Measurements from ENCODE around the gene ELF5.
A peak's percentile ranks its signal among the peaks of the same experiment; 100 is the strongest.

Gene ELF5

GRCh38 chr11:34454308-34455032 lies 59.1 kb downstream of the ELF5 start:
- DNase-seq (ENCODE audit: low read depth in 2 of 2) = no peak

- DNase-seq (ENCODE audit: low read depth in 2 of 2) = no peak
Measured at GRCh38 chr11:34451053-34451452, 62.5 kb downstream of the ELF5 start.

DNA sequence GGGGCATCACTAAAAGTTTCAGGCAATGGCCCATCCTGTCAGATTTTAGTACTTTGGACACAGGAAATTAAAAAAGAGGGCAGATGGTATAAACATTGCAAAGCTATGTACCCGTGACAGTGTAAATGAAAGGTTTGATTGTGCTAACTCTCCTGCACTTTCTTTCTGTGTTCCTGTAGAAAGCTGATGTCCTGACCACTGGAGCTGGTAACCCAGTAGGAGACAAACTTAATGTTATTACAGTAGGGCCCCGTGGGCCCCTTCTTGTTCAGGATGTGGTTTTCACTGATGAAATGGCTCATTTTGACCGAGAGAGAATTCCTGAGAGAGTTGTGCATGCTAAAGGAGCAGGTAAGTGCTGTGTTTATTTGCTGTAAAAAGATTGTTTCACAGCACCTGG lies 64.6 kb downstream of the ELF5 start:
- no peak for DNase-seq (ENCODE audit: low read depth in 2 of 2)

DNA sequence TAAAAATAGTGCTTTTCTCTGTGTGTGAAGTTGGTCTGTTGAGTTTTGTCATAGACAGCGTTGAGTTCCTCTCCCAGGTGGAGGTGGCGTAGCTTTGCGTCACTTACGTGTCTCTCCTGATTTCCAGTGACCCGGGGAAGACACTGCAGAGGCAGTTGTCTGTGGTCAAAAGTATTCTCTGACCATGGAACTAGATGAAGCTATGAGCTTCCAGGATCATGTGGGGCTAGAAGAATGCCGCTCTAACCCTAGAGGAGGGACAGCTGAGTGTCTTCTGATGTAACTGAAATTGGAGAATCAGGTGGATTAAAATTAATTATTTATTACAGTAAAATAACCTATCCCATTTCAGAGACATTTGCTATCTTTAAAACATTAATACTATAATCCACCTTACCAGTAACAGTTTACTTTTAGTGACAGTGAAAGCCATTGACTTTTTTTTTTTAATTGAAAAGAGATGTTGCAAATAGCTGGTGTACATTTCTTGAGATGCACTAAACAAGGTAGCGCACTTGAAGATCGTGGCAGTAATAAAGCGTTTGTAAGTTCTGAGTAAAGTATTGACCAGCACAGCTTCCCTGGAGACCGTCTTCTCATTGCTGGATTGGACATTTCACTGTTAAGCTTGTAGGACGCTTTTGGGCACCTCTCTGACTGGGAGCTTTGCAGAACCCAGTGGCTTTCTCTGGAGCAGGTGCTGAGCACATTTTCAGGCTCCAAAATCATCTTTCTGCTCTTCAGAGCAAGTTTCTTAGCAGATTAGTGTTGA lies 65.2 kb downstream of the ELF5 start:
- DNase-seq (ENCODE audit: low read depth in 2 of 2) = no peak

- DNase-seq (ENCODE audit: low read depth in 2 of 2) = no peak
Measured at GRCh38 chr11:34447044-34447443, 66.5 kb downstream of the ELF5 start.

- no peak for DNase-seq (ENCODE audit: low read depth in 2 of 2)
Measured at GRCh38 chr11:34446386-34446785, 67.2 kb downstream of the ELF5 start.

GRCh38 chr11:34445956-34446355 lies 67.6 kb downstream of the ELF5 start:
- DNase-seq (ENCODE audit: low read depth in 2 of 2) = no peak

- DNase-seq (ENCODE audit: low read depth in 2 of 2) = no peak
Measured at GRCh38 chr11:34444428-34444827, 69.2 kb downstream of the ELF5 start.

- DNase-seq (ENCODE audit: low read depth in 2 of 2) = no peak
Measured at GRCh38 chr11:34443136-34443535, 70.5 kb downstream of the ELF5 start.

GRCh38 chr11:34441814-34442213 lies 71.8 kb downstream of the ELF5 start:
- no peak for DNase-seq (ENCODE audit: low read depth in 2 of 2)

GRCh38 chr11:34439610-34440198 lies 73.9 kb downstream of the ELF5 start:
- DNase-seq (ENCODE audit: low read depth in 2 of 2) = no peak

DNA sequence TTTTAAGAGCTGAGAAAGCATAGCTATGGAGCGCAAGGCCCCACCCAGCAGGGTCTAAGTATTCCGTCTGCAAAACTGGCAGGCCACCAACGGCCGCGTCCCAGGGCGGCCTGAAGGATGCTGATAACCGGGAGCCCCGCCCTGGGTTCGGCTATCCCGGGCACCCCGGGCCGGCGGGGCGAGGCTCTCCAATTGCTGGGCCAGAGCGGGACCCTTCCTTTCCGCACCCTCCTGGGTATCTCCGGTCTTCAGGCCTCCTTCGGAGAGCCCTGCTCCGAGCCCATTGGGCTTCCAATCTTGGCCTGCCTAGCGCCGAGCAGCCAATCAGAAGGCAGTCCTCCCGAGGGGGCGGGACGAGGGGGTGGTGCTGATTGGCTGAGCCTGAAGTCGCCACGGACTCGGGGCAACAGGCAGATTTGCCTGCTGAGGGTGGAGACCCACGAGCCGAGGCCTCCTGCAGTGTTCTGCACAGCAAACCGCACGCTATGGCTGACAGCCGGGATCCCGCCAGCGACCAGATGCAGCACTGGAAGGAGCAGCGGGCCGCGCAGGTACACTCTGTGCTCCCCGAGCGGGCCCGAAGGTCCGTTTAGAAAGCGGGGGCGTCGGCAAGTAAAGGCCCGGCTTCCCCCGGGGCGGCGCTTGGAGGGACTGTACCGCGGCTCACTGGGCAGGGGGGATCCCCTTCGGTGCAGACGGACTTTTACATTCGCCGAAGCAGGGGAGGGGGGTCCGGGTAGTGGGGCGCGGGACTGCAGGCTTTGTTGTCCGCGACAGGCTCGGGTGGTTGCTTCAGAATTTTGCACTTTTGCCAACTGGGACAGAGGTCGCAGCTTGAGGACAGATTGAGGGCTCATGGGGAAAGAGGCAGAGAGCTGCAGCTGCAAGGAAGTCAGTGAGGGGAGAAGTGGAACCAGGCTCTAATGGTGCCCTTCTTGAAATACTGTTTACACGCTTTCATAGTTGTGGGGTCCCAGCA lies 74.8 kb downstream of the ELF5 start, which contains the start of gene CAT:
Gene CAT (plus strand): TSS at position 406 of the 979 bp plus-strand sequence. CDS start 80 bp downstream, at position 486.
- peak; percentile 96 to 97 for DNase-seq (ENCODE audit: low read depth in 2 of 2)

GRCh38 chr11:34437224-34438125 lies 76.1 kb downstream of the ELF5 start:
- no peak for DNase-seq (ENCODE audit: low read depth in 2 of 2)

DNA sequence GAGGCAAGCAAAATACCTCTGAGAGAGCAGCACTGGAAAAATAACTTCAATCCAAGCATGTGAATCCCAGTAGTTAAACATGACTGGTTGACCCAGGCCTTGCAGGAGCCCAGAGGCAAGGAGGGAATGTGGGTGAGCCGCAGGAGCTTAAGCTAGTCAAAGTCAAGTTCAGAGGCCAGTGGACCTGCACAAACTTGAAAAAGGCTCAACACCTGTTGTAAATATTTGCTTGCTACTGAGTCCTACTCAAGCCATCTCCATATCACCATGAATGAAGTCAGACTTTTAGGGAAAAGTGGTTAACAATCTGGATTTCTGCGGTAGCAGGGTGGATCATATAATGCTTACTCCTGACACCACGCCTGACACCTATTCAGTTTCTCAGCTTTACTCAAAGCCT lies 79.7 kb downstream of the ELF5 start:
- no peak for DNase-seq (ENCODE audit: low read depth in 2 of 2)

GRCh38 chr11:34432822-34433221 lies 80.8 kb downstream of the ELF5 start:
- no peak for DNase-seq (ENCODE audit: low read depth in 2 of 2)

DNA sequence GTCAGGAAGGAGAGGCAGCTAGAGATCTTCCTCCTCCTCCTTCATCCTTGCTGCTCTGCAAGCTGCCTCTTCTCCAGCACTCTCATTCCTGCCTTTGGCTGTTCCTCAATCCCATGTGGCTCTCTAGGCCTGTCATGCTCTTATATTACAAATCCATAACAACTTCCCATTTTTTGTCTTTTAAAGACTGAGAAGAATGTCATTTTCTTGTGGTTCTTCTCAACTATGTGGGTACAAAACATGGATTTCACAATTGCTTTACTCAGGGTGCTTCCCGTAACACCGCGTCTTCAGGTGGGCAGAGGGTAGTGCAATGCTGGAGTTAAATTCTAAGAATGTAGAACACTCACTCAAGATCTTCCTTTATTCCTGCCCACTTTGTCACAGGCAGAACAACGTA lies 81.6 kb downstream of the ELF5 start:
- no peak for DNase-seq (ENCODE audit: low read depth in 2 of 2)

Measured in stimulated activated CD4-positive, alpha-beta T cell treated with anti-CD3 and anti-CD28 coated beads, Interleukin-4, amount 100 ng/mL, for 48 hours (primary cell).